HG03520 (cell line): ENCODE results near the gene PSMC3IP.

Experiments used
- ATAC-seq: cut with Tn5 transposase; IDR thresholded peaks from one replicate; pipeline ENCODE4 v1.9.1; 2021; ENCODE audit warnings: mild to moderate bottlenecking, moderate library complexity; ENCODE audit not compliant: unreplicated experiment

The PSMC3IP gene

DNA sequence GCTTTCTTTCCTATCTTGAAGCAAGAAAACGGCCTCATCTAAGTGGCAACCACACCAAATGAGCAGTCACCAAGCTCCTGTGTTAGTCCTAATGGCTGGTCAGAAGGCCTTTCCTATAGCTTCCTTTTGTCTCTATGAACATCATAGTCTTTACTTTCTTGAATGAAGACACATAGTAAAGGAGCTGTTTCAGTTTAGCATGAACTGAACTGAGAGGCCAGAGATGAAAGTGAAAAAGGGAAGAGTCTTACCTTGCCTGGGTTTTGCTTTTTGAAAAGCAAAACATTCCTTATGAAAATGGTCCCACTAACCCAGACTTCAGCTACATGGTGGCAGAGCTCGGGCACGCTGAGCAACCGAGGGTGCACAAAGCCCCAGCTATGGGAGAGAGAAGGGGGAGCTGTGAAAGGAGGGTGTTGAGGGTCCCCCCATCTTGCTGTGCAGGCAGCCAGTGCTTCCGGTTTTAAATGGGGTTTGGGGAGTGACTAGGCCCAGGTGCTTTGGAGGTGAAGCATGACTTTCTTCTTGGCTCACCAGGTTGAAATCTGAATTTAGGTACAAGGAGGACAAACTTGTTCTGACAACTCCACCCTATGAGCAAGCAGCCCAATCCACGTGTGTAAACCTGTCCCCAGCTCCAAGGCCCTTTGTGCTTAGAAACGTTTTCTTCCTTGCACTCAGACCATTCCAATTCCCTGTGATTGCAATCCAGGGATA, 9.1 kb upstream of the PSMC3IP start:
- no peak for ATAC-seq

DNA sequence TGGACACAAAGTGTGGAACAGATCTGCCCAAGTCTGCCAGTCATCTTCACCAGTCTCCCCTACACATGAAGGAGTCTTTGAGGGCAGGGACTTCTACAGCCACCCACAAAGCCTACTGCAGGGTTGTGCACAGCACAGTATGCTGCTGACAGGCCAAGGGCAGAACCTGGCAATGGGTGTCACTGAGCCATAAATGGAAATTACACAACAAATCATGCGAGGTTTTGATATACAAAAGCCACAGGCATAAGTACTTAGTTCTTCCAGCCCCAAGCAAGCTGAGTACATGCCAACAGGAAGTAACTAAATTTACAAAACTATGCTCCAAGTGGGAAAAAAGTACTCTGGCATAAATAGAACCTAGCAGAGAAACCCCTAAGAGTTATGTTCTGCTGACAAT, 7.8 kb upstream of the PSMC3IP start:
- ATAC-seq: no peak

DNA sequence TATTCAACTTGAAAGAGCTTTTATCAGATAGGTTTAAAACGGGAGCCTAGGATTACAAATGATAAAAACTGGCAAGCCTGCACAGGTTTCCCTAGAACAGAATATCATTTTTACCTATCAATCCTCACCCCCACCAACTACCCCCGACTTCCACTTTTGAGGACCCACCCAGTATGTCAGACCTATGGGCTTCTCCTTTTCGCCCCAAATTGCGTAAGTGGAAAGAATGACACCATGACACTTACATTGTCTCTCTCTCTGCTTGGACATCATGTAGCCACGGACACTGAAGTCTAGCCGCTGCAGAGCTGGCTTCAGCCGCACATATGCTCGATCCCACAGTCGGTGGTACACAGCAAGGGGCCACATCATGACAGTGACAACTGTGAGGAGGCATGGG, 7.4 kb upstream of the PSMC3IP start:
- no peak for ATAC-seq

DNA sequence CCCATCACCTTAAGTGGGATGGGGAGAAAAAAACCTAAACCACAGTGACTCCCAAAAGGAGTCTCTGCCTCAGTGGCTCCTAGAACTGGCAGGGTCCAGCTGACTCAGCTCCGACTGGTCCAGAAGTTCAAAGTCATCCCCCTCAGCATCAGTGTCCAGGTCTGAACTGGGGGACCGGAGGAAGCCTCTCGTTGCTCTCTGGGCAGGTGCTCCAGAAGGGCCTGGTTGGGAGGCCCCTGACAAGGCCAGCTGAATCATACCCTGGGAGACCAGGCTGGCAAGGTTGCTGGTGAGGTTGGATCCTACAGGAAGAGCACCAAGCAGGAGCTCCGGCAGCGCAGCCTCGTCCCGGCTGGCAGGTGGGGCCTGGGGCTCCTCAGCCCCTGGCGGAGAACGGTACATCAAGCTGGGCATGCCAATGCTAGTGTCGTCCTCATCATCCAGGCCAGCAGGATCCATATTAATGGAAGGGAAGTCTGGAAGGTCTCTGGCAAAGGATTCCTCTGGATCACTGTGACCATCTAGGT, 4.3 kb upstream of the PSMC3IP start:
- ATAC-seq: no peak

DNA sequence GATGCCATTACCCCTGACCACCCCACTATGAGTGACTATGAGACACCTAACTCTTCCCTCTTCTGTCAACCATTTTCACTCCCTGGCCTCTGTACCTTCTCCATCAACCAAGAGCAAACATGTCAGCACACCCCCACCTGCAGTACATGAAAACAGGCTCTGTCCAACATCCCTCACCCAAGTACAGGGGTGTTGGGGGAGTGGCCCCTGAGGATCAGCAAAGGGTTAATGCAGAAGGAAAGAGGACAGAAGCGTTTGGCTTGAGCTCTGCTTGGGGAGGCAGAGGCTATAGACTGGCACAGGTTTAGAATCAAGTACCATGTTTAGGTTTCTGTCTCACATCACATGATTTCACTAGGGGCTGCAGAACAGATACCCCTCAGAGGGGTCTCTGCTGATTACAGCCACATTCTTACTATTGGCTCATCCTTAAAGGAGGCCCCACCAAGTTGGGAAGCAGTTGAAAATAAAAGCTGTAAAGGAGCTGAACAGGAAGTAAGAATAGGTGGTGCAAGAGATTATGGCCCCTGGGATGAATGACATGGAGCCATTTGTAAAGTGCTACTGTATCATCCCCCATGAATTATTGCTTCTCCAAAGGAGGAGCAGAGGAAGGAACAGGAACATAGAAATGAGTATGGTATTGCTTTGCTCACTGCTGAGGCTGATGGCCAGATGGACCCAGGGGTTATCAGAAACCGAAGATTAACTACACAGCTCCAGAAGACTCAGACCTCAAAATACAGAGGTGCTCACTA, 2.4 kb upstream of the PSMC3IP start:
- ATAC-seq: no peak

DNA sequence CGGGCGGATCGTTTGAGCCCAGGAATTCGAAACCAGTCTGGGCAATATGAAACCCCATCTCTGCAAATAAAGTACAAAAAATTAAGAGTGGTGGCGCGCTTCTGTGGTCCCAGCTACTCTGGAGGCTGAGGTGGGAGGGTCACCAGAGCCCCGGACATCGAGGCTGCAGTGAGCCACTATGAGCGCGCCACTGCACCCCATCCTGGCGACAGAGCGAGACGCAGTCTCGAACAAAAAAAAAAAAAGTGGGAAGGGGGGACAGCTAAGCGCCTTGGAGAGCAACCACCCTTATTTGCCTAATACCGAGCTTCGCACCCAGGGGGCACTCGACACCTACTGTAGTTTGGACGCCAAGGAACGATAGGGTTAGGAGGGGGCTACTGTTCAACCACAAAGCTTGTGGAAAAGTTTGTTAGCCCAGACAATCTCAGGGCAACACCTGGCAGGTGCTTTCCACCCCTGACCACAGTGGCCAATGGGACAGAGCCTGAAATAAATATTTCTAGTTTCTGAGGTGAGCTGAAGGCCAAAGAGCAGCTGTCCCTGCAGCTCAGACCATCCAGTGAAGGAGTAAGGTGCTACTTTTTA, 847 bp upstream of the PSMC3IP start:
- ATAC-seq: peak; percentile 36

DNA sequence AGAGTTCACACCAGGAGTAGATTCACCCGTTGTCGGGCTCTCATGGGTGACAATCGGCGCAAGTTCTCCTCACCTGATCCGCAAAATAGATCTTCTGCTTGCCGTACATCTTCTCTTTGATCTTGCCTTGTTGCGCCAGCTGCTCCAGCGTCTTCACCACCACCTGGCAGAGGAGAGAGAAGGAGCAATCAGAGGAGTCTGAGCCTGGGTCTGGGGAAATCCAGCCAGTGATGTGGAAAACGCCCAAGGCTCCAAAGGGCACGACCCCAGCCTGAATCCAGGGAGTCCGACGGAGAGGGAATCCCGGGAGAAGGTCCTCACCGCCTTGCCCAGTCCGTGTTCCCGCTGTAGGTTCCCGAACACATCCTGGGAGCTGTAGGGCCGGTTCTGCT, 393 bp downstream of the PSMC3IP start:
- ATAC-seq: no peak

DNA sequence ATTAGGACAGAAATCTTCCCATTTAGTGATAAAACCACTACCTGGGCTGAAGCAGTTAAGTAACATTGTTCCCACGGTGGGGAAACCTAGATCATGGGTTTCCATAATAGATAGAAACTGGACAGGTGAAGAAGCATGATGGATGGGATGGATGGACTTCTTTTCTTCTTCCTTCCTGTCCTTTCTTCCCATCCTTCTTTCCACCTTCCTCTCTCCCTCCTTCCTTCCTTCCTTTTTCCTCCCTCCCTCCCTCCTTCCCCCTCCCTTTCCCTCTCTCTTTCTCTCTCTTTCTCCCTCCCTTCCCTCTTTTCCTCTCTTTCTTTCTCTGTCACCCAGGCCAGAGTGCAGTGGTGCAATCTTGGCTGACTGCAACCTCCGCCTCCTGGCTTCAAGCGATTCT, 3.1 kb downstream of the PSMC3IP start:
- ATAC-seq: no peak

DNA sequence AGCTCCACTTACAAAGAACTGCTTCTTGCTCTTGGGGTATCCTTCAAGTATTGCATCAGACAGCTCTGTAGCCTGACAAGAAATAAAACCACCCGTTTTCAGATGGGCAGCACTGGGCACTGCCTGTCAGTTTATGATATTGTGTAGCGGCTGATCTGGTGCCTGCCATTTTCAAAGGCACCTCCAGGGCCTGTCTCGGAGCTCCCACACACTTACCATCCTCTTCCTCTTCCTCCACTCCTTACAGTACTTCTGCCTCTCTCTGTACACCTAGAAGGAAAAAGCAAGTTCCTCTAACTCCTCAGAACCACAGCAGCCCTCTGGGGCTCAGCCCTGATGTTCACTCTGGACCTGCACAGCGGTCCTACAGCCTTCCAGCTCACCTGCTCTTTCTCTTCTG, 4.4 kb downstream of the PSMC3IP start:
- no peak for ATAC-seq

DNA sequence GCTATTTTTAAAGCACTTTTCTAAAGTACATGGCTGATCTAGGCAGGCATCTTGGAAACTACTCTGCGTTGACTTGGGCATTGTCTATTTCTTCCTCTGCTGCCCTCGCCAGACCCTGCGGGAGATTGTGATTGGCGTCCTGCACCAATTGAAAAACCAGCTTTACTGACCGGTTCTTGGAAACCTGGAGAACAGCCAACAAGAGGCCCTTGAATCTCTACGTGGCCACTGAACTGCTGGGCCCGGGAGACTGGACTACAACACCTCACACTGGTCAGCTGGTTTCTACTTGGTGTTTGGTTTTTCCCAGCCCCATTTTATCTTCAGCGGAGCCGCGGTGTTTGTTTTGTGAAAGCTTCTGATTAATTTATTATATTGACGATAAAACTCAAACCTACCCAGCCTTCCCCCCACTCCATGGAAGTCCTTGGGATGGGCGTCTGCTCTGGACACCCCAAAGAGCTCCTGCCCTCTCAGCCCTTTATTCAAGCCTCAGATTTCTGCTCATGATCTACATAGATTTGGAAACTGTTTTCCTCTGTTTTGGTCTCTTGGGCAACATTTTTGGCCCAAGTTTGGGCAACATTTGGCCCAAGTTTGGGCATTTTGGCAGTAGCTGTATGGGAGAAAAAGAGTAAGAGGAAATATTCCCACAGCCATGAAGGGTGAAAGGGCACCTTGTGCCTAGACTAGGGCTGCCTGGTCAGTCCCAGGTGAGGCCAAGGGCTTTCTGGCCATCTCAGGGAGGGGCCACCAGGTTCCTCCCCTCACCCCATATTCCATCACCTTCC, 5.9 kb downstream of the PSMC3IP start:
- no peak for ATAC-seq

DNA sequence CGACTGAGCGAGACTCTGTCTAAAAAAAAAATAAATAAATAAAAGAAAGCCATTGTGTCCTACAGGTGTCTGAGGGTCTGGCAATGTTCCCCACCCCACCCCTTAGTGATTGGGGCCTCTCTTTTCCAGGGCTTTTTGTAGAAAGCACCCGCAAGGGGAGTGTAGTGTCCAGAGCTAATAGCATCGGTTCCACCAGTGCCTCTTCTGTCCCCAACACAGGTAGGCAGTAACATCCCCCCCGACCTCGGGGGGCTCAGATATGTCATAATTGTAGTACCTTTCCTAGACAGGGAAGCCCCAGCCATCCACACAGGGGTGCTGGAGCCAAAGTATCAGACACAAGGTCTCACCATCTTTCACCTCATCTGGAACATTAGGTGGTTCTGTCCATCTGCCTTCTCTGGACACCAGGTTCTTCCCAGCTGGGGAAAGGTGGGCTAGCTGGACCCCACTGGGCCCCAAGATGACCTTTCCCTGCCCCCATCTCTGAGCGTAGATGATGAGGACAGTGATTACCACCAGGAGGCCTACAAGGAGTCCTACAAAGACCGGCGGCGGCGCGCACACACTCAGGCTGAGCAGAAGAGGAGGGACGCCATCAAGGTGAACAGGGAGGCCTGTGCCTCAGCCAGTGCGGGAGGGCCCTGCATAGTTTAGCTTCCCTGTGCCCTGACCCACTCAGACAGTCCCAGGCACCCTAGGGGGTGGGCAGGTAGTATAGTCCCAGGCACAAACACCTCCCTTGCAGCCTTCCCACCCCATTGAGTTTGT, 9.0 kb downstream of the PSMC3IP start:
- ATAC-seq: no peak

DNA sequence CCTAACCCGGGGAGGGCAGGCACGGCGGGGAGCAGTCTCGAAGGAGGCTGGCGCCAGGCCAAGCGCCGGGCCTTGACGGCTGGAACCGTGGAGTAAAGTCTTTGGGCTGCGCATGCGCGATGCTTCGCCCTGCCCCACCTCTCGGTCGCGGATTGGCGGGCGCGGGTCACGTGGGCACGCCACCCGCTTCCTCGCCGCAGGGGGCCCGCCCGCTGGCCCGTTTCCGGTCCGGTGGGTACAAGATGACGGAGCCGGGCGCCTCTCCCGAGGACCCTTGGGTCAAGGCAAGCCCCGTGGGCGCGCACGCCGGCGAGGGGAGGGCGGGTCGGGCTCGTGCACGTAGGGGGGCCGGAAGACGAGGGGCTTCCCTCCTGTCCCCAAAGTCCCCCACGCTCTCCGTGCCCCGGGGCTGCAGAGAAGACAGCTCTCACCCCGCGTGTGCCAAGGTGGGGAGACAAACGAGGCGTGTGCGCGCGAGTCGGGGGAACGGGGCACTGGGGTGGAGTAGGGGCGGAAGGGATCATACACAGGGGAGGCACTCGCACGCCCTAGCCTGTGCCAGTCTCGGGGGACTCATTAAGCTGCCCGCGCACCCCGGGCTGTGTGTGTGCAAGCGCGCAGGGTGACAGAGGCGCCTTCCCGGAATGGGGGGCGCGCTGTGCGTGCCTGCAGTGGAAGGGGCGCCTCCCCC, 10.5 kb downstream of the PSMC3IP start, which contains the start of gene MLX:
Gene MLX, plus strand, starts transcription at position 218 of the 691 bp plus-strand sequence. Its CDS starts 25 bp downstream, at position 243.
- ATAC-seq: peak; percentile 42

DNA sequence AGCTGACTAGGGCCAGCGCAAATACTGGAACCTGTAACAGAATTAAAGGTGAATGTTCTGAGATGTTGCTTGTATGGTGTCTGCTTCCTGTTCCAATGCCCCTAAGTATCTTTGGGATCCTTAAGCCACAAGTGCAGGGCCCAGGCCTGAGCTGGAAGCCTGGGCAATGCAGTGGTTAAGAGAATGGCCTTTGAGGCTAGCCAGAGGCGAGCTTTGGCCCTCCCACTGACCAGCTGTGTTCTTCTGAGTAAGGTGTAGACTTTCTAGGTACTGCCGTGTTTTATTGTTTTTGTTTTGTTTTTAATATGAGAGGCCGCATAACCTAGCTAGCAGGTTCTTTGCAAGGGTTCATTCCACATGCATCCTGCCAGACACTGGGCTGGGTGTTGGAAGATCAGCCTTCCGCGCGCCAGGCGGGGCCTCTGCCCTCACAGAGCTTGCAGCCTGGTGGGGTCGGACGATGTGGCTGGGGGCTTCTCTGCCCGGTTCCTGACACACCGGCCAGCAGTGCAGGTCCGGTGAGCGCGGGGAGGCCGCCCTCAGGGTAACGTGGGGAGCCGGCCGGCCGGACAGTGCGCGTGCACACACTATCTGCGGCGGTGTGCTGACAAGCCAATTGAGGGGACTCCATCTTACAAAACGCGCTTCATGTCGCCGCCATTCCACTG, 11.2 kb downstream of the PSMC3IP start:
- ATAC-seq: no peak

DNA sequence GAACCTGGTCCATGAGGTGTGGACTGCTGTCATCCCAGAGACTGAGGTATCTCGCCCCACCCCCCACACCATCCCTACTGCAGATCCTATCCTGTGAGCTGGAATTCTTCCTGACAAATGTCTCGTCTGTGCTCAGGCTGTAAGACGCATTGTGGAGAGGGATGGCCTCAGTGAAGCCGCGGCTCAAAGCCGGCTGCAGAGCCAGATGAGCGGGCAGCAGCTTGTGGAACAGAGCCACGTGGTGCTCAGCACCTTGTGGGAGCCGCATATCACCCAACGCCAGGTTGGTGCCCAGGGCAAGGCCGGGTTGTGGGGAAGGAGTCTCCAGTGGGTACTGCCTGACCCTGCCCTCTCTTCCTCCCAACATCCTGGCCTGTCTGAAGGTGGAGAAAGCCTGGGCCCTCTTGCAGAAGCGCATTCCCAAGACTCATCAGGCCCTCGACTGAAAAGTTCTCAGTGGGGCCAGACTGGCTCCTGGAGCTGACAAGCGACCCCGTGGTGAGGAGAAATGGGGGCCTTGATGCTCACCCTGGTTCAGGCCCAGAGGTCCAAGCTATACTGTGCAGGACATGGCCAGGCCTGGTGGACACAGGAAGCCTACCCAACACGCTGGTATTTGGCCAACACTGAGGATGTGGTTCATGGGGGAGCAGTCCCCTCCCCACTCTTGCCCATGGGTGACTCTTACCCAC, 11.9 kb downstream of the PSMC3IP start:
- no peak for ATAC-seq

DNA sequence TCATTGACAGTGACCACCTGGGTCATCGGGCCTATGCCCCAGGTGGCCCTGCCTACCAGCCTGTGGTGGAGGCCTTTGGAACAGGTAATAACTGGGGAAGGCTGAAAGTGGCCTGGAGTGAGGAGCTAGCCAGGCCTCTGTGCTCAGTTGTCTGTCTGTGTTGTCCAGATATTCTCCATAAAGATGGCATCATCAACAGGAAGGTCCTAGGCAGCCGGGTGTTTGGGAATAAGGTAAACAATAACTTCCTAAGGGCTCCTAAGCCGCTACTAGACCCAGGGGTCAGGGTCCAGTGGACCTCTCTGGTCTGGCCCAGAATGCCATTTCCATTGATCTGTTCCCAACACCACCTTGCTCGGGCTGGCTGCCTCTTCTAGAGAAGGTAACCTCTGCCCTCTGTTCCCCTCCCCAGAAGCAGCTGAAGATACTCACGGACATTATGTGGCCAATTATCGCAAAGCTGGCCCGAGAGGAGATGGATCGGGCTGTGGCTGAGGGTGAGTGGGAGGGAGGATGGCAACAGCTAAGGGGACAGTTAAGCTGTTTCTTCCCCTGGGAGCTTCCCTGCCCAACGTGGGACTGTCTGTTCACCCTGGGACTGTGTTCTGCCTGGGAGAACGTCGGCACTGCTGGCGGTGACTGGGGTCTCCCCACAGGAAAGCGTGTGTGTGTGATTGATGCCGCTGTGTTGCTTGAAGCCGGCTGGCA, 12.6 kb downstream of the PSMC3IP start:
- ATAC-seq: no peak

DNA sequence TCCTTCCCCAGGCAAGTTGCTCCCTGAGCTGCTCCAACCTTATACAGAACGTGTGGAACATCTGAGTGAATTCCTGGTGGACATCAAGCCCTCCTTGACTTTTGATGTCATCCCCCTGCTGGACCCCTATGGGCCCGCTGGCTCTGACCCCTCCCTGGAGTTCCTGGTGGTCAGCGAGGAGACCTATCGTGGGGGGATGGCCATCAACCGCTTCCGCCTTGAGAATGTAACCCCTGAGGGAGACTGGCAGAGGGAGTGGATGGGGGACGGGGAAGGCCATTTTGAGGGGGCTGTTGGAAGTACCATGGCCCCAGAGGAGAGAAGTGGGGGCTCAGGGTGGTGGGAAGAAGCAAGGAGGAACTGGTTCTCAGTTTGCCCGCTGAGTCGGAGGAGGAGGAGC, 13.6 kb downstream of the PSMC3IP start:
- no peak for ATAC-seq

DNA sequence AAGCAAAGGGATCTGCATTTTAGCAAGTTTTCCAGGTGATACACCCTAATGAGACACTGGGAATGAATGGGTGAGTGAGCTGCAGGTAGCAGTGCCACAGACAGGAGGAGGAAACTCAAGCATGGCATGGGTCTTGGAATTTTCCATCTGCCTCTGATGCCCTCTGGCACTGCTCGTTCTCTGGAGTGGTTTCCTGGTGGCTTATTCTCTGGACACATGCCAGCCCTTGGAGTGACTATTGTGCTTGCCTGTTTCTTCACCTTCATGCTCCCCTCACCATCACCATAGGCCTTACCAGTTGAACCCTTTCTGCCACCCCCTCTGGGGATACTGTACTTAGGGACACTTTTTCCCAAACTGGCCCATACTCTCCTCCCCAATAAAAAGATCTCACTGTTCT, 14.0 kb downstream of the PSMC3IP start:
- no peak for ATAC-seq

DNA sequence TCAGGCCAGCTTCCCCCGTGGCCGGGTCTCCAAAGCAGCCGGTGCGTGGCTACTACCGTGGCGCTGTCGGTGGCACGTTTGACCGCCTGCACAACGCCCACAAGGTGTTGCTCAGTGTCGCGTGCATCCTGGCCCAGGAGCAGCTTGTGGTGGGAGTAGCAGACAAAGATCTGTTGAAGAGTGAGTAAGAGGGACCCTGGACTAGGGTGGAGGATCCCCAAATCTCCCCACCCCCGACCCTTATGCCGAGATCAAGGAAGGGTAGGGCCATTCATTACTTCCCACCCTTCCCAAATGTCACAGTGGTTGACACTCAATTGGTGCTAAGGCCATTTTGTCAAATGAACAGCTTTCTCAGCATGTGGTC, 14.4 kb downstream of the PSMC3IP start:
- no peak for ATAC-seq
